ENCODE results near the gene PLXNA1. TPM values are rescaled to one million over a fixed set of nuclear protein-coding genes. Genes with fewer than 3 reads are reported as not detected.
A peak's percentile ranks its signal among the peaks of the same experiment; 100 is the strongest.

Gene PLXNA1
- total and polyA plus RNA-seq, 9 of the 15 experiments (the other 6 are each of a cell fraction or from before 2014, with no cell fraction given), result 0.23 to 59.9 (median 16.8) TPM

GRCh38 chr3:126991366-126992200 is 8.7 kb downstream of the PLXNA1 start (continued):
- TF ChIP-seq ILF3 (IDR thresholded peaks at IDR 0.05; ENCODE audit: borderline replicate concordance), result no peak

DNA sequence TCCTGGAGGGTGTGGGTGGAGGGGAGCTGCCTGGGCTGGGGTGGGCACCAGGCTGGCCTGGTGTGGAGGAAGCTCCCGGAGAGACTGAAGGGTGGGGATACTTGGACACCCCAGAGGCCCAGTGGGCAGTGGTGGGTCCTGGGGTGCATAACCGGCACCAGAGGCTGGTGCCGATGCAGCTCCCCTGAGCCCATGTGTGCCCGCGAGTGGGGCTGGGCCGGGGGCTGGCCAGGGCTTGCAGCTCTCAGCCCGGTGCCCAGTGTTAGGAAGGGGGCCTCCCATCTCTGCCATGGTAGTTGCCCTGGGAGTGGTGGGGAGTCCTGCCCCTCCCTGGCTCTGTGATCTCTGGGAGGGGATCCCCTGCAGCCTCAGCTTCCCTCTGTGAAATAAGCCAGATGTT is 9.3 kb downstream of the PLXNA1 start:
- no TSS peak for BruUV-seq (replicated peaks)
- H3K27me3 ChIP-seq (ENCODE audit: control insufficient read depth in 2 of 2, insufficient read depth in 2 of 2, low read length in 2 of 2), result no peaks in the 10 kb centered on the region
- no peak overlapping the region for H3K4me2 ChIP-seq (ENCODE audit: insufficient read depth, low read length)
- peaks cover 3% of the 10 kb centered on the region for H3K9me1 ChIP-seq (ENCODE audit: control insufficient read depth, insufficient read depth, low read length)
- POLR2A ChIA-PET, result interaction anchor here (0.7 kb wide), 2 partner anchors 17 to 26 kb away, joined by 3 read pairs; no protein-coding TSS in a partner anchor
- H3K9ac ChIP-seq (ENCODE audit: insufficient read depth in 1 of 2, low read depth in 2 of 2, low read length in 2 of 2), result no peak overlapping the region
- H4K20me1 ChIP-seq (replicated peaks; ENCODE audit: control insufficient read depth, insufficient read depth, low read length), result peaks cover 33% of the 10 kb centered on the region; the same call in 1 of the 2 replicates
- 94% methylated on average over 3 of the region's 7 CpGs for WGBS (ENCODE audit: insufficient coverage, low coverage, missing lambda C conversion rate)
- H3K4me3 ChIP-seq, result no peak overlapping the region
- H3K36me3 ChIP-seq (ENCODE audit: control insufficient read depth, insufficient read depth, low read length), result peaks cover 62% of the 10 kb centered on the region; the same call in 2 of the 3 replicates
- DNase-seq (ENCODE audit: extremely low read depth in 1 of 4, low spot score in 3 of 4), result no peak
- FAIRE-seq, result no peak
- no peak overlapping the region for H3K27ac ChIP-seq (ENCODE audit: extremely low read depth, low read depth, low read length)
- H3K79me2 ChIP-seq (ENCODE audit: control insufficient read depth, insufficient read depth, low read length), result peaks cover 82% of the 10 kb centered on the region
- no peak for TF ChIP-seq SP1 (CRISPR knock-in tag; IDR thresholded peaks at IDR 0.05)
- TF ChIP-seq POLR2G (IDR thresholded peaks at IDR 0.05; ENCODE audit: low read depth, low read length), result peak; percentile 23; the same call in 1 of the 2 replicates
- TF ChIP-seq RBFOX2 (IDR thresholded peaks at IDR 0.05; ENCODE audit: low read depth, low read length), result peak; percentile 47; the same call in 1 of the 2 replicates
- in situ Hi-C loops (cut with MboI), result no loop called here
- CTCF ChIA-PET (ENCODE audit: low intra/inter-chr PET ratio), result no interaction called here
- intact Hi-C loops (cut with micrococcal nuclease), result no loop called here
- no peak overlapping the region for H2AFZ ChIP-seq (ENCODE audit: low read depth, low read length)
- peaks cover 0 to 46% of the 10 kb centered on the region in 2 experiments; a peak in 3 of 5 replicates for H3K4me1 ChIP-seq (replicated peaks in 1 of 2; ENCODE audit: control insufficient read depth in 2 of 2, insufficient read depth in 2 of 2, low read length in 2 of 2)
- no peak for ATAC-seq
- H3K9me3 ChIP-seq (replicated peaks; ENCODE audit: control insufficient read depth, insufficient read depth, low read depth, low read length), result no peaks in the 10 kb centered on the region

Measured in K562 (cell line).